ENCODE results near the gene ZNF462.

- TF ChIP-seq, protein P1, sequence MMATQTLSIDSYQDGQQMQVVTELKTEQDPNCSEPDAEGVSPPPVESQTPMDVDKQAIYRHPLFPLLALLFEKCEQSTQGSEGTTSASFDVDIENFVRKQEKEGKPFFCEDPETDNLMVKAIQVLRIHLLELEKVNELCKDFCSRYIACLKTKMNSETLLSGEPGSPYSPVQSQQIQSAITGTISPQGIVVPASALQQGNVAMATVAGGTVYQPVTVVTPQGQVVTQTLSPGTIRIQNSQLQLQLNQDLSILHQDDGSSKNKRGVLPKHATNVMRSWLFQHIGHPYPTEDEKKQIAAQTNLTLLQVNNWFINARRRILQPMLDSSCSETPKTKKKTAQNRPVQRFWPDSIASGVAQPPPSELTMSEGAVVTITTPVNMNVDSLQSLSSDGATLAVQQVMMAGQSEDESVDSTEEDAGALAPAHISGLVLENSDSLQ (IDR thresholded peaks at IDR 0.05) = no peak
- no peak for TF ChIP-seq BHLHE40 (IDR thresholded peaks at IDR 0.05; ENCODE audit: borderline replicate concordance)
- TF ChIP-seq FOXM1 (IDR thresholded peaks at IDR 0.05; ENCODE audit: borderline replicate concordance) = no peak
- no peak for TF ChIP-seq L3MBTL2 (conservative IDR thresholded peaks at IDR 0.05)
- no peak for TF ChIP-seq SP1 (IDR thresholded peaks at IDR 0.05)
- no peak for TF ChIP-seq FOXA1 (IDR thresholded peaks at IDR 0.05)
- no peak for TF ChIP-seq HDGF (IDR thresholded peaks at IDR 0.05; ENCODE audit: borderline replicate concordance)
Observed at GRCh38 chr9:106878934-106879333, 16.0 kb downstream of the ZNF462 start.
